Measurements from ENCODE around the gene NKD2.

The NKD2 gene

GRCh38 chr5:995318-995717 is 13.3 kb upstream of the NKD2 start:
- Mint-ChIP-seq H3K4me1 (peaks cover 48% of the 10 kb centered on the region), H3K4me3 (no peak overlapping the region), H3K27ac (no peak overlapping the region), H3K36me3 (ENCODE audit: low read depth) (no peaks in the 10 kb centered on the region), H3K27me3 (ENCODE audit: low read depth, poor library complexity) (peaks cover 6% of the 10 kb centered on the region), H3K9me3 (no peaks in the 10 kb centered on the region)
- TF ChIP-seq CTCF (IDR thresholded peaks at IDR 0.05), result no peak
- DNase-seq, result no peak

- no peak for TF ChIP-seq CTCF (IDR thresholded peaks at IDR 0.05)
- Mint-ChIP-seq H3K27ac (no peak overlapping the region), H3K4me1 (peaks cover 45% of the 10 kb centered on the region), H3K27me3 (ENCODE audit: low read depth, poor library complexity) (peaks cover 10% of the 10 kb centered on the region), H3K4me3 (no peak overlapping the region), H3K9me3 (no peaks in the 10 kb centered on the region), H3K36me3 (ENCODE audit: low read depth) (no peaks in the 10 kb centered on the region)
- no peak for DNase-seq
These were observed 11.6 kb upstream of the NKD2 start for GRCh38 chr5:997001-997474.

GRCh38 chr5:997711-998110 is 10.9 kb upstream of the NKD2 start:
- Mint-ChIP-seq H3K4me3 (no peak overlapping the region), H3K27me3 (ENCODE audit: low read depth, poor library complexity) (peaks cover 10% of the 10 kb centered on the region)
- DNase-seq, result no peak

GRCh38 chr5:998246-999031 is 10.2 kb upstream of the NKD2 start:
- peaks cover 14% of the 10 kb centered on the region for H3K27me3 Mint-ChIP-seq (ENCODE audit: low read depth, poor library complexity)
- H3K9me3 Mint-ChIP-seq, result no peaks in the 10 kb centered on the region
- peaks cover 35% of the 10 kb centered on the region for H3K4me1 Mint-ChIP-seq
- H3K4me3 Mint-ChIP-seq, result no peak overlapping the region
- H3K27ac Mint-ChIP-seq, result no peak overlapping the region
- no peaks in the 10 kb centered on the region for H3K36me3 Mint-ChIP-seq (ENCODE audit: low read depth)
- TF ChIP-seq CTCF (IDR thresholded peaks at IDR 0.05), result no peak
- DNase-seq, result no peak

More at GRCh38 chr5:997711-998110, 10.9 kb upstream of the NKD2 start:
- H3K27ac Mint-ChIP-seq, result no peak overlapping the region
- TF ChIP-seq CTCF (IDR thresholded peaks at IDR 0.05), result no peak
- no peaks in the 10 kb centered on the region for H3K9me3 Mint-ChIP-seq
- no peaks in the 10 kb centered on the region for H3K36me3 Mint-ChIP-seq (ENCODE audit: low read depth)
- peaks cover 40% of the 10 kb centered on the region for H3K4me1 Mint-ChIP-seq

GRCh38 chr5:999032-999501 is 9.5 kb upstream of the NKD2 start:
- Mint-ChIP-seq H3K36me3 (ENCODE audit: low read depth) (no peaks in the 10 kb centered on the region), H3K27ac (no peak overlapping the region), H3K4me3 (no peak overlapping the region), H3K4me1 (peaks cover 30% of the 10 kb centered on the region), H3K27me3 (ENCODE audit: low read depth, poor library complexity) (peaks cover 17% of the 10 kb centered on the region), H3K9me3 (no peaks in the 10 kb centered on the region)
- TF ChIP-seq CTCF (IDR thresholded peaks at IDR 0.05), result no peak
- DNase-seq, result no peak

GRCh38 chr5:999724-1000123 is 8.9 kb upstream of the NKD2 start:
- no peak for TF ChIP-seq CTCF (IDR thresholded peaks at IDR 0.05)
- H3K27me3 Mint-ChIP-seq (ENCODE audit: low read depth, poor library complexity), result peaks cover 22% of the 10 kb centered on the region
- H3K27ac Mint-ChIP-seq, result no peak overlapping the region
- peaks cover 30% of the 10 kb centered on the region for H3K4me1 Mint-ChIP-seq
- no peaks in the 10 kb centered on the region for H3K36me3 Mint-ChIP-seq (ENCODE audit: low read depth)
- no peak overlapping the region for H3K4me3 Mint-ChIP-seq
- DNase-seq, result no peak
- H3K9me3 Mint-ChIP-seq, result no peaks in the 10 kb centered on the region
